Stimulated activated CD4-positive, alpha-beta T cell treated with anti-CD3 and anti-CD28 coated beads, TNF-alpha, amount 100 ng/mL, for 1 hour (primary cell): ENCODE measurements around the gene LFNG.
"Not testable (repeated sequence)": the region's sequence is repeated elsewhere in the genome, so short reads cannot be mapped to it uniquely, and the experiment has no call there.

Experiments used
- DNase-seq, 3 donors: peaks; one replicate each; pipeline ENCODE4 v3.0.0-alpha.2; 2020; ENCODE audit warnings: low read depth in 3 of 3, low spot score in 1 of 3

Gene LFNG

DNA sequence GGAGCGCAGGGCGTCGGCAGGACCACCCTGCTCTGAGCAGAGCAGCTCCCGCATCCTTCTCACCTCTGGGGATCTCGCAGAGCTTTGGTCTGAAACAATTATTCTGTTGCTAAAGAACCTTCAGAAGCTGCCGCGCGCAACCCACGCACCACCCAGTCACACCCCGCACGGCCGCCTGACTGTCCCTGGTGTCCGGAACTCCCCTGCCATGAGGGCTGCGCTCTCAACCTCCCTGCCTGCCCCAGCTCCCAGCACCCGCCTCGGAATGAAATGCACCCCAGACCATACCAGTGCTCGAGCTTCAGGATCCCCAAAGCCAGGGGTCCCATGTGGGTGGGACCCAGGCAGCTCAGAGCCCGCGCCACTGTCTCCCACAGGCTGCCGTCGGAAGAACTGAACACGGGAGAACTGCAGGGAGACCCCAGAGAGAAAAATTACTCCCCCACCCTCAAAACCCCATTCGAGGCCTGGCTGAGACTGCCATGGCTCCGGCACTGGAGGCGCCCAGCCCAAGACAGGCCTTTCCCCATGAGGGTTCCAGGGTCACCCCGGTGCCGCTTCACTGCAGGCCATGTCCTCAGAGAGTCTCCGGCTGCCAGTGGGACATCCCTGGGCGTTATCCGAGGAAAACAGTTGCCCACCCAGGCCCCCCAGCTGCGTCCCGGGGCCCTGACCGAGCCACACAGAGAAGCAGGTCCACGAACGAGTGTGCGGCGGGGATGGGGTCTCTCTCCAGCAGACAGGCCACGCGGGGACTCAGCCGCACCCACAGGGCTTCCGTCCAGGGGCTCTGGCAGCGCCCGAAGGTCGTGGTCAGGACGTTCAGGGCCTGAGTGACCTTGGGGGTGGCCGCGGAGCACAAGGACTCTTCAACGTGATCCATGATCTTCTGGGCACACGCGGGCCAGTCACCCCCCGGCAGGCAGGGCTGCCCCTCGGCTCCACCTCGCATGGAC lies 23.6 kb downstream of the LFNG start:
- DNase-seq, result no peak

DNA sequence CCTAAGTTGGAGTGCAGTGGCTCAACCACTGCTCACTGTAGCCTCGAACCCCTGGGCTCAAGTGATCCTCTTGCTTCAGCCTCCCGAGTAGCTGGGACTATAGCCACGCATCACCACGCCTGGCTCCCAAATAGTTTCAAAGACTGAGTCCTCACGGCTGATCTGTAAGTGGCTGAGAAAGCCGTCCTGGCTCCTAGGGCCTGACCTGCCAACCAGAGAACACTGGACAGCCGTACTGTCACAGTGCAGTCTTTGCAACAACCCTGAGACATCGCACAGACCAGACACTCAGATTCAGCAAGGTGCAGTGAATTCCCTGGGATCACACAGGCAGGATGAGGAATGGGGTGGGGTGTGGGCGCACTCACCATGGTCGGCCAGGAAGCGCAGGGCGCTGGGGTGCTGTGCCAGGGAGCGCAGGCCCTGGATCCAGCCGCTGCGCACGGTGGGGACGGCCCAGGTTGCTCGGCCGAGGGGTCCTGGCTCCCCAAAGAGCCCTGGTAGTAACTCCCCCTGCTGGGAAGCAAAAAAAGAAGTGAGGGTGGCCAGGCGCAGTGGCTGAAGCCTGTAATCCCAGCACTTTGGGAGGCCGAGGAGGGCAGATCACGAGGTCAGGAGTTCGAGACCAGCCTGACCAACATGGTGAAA lies 25.1 kb downstream of the LFNG start:
- DNase-seq, result no peak

DNA sequence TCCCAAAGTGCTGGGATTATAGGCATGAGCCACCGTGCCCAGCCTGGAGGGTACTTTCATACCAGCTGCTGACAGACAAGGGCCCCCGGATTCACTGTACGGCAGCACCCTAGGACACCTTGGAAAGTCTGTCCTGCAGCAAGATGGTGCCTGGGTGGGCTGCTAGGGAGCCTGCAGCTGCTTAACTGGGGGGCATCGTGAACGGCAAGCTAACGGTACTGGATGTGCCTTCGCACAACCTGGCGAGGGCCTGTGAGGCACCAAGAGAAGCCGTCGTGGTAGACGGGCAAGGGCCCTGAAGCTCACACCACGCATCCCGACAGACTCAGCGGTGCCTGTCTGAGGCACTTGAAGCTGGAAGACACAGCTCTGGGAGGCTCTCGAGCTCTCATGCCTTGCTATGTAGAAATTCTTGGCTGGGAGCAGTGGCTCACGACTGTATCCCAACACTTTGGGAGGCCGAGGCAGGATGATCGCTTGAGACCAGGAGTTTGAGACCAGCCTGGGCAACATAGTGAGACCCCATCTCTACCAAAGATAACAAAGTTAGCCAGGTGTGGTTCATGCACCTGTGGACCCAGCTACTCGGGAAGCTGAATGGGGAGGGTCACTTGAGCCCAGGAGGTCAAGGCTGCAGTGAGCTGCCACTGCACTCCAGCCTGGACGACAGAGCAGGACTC lies 26.3 kb downstream of the LFNG start:
- no peak for DNase-seq

DNA sequence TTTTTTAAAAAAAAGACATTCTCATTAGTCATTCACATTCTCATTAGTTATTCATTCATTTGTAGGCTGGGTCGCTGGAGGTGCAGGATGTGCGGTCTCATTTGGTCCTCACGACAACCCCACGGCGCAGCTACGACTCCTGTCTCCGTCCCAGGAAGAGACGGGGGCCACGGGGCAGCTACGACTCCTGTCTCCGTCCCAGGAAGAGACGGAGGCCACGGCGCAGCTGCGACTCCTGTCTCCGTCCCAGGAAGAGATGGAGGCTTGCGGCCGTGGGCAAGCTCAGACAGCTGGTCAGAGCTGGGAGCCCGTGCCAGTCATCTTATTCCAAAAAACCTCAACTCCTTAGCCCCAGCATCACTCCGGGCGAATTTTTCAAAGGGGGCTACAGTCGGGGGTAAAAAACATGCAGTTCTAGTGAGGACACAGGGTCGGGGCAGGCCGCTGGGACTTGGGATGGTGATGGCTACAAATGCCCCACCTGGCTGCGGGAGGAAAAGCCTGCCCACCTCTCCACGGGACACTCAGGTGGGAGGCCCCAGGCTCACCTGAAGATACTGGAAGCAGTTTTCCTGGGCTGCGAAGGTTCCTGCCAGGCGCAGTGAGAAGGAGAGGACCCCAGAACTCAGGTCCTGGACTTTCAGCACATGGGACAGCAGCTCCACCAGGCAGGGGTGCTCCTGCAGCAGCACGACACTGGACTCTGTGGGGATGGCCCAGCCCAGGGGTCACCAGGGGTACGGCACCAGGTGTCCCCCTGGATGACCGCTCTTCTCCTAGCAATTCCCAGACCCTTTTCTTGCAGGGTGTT lies 27.4 kb downstream of the LFNG start:
- DNase-seq, result no peak

DNA sequence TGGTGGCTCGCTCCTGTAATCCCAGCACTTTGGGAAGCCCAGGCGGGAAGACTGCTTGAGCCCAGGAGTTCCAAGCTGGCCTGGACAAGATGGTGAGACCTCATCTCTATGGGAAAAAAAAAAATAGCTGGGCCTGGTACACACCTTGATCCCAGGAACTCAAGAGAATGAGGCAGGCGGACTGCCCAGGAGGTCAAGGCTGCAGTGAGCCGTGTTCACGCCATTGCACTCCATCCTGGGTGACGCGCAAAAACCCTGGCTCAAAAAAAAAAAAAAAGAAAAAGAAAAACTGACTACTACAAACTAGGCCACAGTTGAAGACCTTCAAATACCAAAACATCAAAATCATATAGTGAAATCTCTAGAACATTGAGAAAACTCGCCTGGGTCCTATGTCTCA lies 31.8 kb downstream of the LFNG start:
- DNase-seq, result no peak

DNA sequence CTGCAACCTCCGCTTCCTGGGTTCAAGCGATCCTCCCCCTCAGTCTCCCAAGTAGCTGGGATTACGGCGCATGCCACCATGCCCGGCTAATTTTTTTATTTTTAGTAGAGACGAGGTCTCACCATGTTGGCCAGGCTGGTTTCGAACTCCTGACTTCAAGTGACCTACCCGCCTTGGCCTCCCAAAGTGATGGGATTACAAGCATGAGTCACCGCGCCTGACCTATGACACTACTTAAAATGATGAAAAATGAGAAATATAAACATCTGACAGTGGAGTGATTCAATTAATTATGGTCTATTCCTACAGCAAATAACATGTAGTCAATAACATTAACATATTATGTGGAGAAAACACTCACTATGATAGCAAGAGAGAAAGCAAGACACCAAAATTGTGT lies 33.5 kb downstream of the LFNG start:
- DNase-seq, result no peak

DNA sequence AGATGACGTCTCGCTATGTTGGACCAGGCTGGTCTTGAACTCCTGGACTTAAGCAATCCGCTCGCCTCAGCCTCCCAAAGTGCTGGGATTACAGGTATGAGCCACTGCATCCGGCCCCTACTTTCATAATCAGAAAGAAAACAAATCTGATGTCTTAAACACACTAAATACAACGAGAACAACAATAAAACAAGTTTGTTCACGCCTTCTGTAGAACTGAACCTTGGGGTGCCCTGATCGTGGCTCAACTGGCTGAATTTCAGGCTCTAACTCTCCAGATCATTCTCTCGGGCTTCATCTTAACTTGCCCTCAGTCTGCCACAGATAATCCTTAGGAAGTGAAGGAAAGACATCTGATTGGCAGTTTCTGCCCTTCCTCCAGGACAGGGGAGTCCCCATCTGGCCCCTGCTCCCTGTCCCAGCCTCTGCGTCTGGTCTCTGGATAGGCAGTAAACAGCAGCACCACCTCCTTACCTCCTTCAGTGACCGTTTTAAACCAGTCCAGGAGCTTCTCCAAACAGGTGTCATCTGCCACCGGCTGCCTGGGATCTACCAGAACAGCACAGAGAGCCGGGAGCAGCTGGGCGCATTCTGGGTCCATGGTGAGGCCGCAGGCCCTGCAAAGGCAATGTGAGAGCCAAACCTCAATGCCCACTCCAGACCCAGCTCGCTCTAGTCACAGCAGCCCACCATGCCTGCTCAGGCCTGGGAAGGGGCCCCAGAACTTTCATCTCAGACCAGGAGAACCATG lies 34.4 kb downstream of the LFNG start:
- DNase-seq, result no peak

DNA sequence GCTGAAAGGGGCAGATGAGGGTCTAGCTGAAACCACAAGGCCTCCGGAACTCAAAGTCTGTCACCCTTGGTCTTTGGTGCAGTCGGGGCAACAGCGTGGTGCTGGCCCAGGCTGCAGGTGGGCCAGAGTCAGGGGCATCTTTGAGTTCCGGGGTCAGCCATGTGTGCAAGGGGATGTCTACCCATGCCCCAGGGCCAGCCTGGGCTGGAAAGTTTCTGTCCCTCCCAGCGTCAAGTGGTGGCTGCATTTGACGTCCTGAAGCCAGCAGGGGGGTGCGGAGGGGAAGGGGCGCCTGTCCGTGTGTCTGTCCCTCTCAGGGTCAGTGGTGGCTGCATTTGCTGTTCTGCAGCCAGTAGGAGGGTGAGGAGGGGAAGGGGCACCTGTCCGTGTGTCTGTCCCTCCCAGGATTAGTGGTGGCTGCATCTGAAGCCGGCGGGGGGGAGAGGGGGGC lies 35.1 kb downstream of the LFNG start:
- DNase-seq, result no peak

DNA sequence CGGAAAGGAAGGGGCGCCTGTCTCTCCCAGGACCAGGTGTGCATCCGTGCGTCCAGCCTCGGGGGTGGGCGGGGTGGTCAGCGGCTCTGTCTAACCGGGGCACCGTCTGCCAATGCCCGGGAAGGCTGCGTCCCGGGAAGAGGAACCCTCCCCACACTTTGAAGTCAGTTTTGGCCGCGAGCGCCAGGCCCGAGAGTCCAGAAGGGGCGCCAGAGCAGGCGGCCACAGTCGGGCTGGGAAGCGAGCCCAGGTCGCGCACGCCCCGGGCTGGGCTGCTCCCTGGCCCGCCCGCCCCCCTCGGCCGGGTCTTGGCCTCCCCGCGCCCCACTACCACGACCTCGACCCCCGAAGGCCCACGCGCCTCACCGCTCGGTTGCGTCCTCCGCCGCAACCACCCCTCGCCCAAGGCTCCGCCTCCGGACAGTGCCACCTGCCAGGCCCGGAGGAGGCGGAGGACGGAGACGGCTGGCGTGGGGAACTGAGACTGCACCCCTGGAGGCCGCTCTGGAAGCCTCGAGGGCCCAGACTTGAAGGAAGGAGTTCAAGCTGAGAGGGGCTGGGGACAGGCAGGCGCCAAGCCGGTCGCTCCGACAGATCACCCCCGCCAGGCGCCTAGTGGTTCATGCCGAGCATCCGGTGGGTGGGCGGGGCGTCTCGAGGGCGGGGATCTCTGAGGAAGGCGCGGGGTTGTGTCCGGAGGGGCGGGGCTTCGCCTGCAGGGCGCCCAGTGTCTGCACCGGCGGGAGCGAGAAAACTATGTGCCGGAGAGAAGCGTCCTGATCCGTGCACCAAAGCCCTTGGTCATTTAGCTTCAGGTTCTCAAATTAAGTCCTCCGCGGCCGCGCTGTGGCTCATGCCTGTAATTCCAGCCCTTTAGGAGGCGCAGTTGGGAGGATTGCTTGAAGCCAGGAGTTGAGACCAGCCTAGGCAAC lies 35.8 kb downstream of the LFNG start, which contains the start of gene BRAT1:
BRAT1 (minus strand) TSS at position 404 of the 932 bp plus-strand sequence. CDS start 1,093 bp downstream, outside the sequence.
- DNase-seq, result peak; percentile 91 to 96 (median 91)

DNA sequence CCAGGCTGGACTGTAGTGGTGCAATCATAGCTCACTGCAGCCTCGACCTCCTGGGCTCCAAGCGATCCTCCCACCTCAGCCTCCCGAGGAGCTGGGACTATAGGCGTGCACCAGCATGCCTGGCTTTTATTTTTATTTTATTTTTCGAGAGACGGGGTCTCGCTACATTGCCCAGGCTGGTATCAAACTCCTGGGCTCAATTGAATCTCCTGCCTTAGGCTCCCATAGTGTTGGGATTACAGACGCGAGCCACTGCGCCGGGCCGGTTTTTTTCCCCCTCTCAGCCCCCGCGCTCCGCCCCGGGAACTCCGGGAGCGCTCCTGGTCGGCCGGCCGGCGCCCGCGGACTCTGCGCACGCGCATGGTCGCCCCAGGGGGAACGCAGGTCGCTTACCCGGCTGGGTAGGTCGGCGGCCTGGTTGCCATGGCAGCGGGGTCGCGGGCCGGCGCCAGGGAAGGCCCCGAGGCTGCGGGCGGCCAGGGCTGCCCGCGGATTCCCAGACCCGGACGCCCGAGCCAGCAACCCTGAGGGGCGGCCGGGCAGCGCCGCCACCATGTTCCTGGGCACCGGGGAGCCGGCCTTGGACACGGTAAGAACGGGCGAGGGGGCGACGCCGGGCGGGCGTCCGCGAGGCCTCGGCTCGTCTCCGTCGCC lies 39.2 kb downstream of the LFNG start, which contains the start of gene IQCE:
IQCE (plus strand) TSS at position 351 of the 654 bp plus-strand sequence; CDS start at position 554, 203 bp downstream.
- DNase-seq, result peak; percentile 75 to 89 (median 82)

DNA sequence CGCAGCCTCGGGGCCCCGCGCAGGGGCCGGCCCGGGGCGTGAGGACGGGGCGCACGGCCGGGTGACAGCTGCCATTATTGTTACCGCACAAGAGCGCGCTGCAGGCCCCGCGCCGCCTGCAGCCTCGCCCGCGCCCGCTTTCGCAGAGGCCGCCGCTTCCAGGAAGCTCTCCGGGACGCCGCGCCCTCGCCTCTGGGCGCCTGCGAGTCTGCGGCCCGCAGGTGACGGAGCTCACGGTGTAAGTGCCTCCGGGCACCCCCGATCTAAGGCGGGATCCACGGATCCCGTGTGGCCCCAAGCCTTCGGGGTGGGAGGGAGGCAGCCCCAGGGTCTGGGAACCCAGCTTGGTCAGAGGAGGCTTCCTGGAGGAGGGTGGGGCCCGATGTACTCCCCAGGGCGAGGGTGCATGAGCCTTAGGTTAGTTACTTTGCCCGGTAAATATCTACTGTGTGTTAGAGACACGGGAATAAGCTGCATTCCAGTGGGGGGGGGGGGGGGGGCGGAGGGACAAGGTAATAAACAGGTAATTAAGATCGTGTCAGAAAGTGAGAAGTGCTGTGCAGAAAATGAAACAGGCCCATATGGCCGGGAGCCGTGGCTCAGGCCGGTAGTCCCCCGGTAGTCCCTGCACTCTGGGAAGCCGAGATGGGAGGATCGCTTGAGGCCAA lies 39.8 kb downstream of the LFNG start:
- peak in 1 of 3 donors; percentile 8 for DNase-seq

DNA sequence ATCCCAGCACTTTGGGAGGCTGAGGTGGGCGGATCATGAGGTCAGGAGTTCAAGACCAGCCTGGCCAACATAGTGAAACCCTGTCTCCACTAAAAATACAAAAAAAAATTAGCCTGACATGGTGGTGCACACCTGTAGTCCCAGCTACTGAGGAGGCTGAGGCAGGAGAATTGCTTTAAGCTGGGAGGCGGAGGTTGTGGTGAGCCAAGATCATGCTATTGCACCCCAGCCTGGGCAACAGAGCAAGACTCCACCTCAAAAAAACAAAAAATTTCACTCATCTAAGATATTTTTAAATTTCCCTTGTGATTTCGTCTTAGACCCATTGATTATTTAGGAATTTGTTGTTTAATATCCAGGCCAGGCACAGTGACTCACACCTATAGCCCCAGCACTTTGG lies 44.4 kb downstream of the LFNG start:
- not testable (repeated sequence) for DNase-seq

DNA sequence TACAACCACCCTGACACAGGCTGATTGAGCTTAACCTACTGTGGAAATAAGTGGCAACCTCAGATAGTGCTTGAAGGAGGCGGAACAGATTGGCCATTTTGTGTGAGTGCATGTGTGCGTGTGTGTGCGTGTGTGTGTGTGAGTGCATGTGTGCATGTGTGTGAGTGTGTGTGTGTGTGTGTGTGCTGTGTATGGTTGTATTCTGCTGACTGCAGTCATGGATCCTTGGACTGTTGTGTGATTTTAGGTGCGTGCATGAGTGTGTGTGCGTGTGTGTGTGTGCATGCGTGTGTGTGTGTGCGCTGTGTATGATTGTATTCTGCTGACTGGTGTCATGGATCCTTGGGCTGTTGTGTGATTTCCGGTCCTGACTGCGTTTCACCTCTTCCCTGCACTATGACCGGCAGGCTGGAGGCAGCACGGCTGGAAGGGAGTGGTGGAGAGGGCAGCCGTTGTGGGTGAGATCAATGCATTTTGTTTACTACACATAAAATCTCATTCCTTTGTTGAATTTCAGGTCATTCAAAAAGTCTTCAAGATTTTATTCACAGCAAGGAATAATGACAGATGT lies 45.5 kb downstream of the LFNG start:
- no peak for DNase-seq

DNA sequence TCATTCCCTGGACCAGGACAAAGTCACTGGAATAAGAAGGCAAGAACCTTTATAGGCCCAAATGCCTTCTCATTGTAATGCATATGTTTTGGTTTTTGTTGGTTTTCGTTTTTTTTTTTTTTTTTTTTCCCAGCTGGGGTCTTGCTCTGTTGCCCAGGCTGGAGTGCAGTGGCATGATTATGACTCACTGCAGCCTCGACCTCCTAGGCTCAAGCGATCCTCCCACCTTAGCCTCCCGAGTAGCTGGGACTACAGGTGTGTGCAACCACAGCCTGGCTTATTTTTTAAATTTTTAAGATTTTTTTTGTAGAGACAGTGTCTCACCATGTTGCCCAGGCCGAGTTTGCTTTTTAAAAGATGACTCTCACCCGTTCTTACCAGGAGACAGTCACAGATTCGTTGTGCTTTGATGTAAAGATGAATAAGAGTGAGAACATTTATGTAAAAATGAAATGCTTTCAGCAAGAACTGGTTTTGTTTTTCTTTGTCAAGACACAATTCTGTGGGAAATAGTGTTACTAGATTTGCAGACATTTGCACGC lies 46.8 kb downstream of the LFNG start:
- no peak for DNase-seq

DNA sequence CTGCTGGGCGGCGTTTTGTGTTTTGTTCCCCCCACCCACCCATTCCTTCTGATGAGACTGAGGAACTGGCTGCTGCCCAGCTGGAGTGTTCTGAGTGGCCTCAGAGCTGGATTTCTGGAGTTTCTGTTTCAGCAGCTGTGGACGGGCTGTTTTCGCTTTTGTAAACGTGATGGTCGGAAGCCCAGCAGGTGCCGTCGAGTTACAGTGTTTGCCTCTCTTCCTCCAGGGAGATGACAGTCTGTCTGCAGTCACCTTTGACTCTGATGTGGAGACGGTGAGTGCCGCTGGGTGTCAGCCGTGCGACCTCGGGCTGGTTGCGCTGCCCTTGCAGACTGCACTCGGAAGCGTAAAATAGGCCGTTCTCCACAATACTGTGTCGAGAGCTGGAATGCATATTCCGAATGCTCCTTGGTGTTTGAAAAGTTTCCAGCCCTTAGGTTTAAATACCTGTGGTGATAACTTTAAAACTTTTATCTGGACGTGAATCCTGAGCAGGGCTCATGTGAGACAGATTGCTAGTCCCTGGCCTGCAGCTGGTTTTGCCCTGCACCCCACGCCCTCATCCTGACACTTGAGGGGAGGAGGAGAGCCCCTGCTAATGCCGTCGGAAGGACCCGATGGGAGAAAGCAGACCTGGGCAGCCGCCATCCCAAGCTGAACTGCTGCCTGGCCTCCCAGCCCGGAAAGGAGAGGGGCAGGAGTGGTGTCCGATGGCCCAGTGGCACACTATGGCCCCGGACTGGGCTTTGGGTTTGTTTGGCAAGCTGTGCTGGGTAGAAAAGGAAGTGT lies 47.5 kb downstream of the LFNG start:
- no peak for DNase-seq

DNA sequence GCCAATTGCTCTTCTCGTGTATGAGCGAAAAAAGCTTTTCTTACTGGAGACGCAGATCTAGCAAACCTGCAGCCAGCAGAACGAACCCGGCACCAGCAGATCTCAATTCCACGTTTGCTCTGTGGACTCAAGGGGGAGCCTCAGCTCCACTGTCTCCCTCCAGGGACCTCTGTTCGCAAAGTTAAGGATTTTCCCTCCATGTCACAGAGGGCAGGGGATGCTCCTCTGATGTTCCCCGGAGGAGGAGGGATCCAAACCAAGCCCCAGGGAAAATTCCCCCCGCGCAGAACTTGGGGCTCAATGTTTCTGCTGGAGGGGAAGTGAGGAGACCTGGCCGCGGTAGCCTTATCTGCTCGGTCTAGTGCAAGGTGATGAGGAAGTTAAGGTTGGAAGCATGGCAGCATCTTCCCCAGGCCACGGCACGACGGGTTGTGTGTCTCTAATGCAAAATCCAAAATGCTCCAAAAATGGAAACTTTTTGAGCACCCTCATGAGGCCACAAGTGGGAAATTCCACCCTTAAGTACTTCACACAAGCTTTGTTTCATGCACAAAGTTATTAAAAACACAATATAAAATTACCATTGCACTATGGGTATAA lies 48.2 kb downstream of the LFNG start:
- DNase-seq, result no peak
